ENCODE measurements around the gene TK2.

The TK2 gene

DNA sequence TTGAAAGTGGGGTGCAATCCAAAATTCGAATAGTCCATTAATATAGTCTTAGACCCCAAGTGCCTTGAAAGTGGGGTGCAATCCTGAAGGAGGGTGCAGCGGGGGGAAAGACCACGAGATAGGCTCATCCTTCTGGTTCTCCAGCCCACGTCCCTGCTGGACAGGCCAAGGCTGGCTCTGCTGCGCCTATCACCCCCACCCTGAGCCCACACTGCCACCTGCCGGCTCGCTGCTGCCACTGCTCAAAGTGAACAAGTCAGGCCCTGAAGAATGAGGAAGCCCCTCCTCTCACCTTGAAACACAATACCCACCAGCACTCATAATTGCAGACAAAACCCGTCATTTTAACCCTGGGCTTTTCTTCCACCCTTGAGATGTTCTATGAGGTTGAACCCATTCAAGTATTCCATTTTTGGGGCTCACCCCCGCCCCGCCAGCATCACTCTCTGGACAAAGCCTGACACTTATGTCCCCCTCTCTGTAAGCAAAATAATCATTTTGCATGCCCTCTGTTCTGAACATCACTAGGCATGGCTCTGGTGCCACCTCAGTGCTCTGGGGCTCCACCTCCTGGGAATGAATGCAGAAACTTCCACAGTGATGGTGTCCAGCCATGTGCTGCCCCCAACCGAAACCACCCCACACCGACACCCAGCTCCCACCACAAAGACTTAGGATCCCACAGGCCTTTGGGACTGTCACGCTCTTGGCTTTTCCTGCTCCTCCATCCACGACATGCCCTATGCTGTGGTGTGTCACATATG lies 66.1 kb downstream of the TK2 start:
- TF ChIP-seq, protein P1, sequence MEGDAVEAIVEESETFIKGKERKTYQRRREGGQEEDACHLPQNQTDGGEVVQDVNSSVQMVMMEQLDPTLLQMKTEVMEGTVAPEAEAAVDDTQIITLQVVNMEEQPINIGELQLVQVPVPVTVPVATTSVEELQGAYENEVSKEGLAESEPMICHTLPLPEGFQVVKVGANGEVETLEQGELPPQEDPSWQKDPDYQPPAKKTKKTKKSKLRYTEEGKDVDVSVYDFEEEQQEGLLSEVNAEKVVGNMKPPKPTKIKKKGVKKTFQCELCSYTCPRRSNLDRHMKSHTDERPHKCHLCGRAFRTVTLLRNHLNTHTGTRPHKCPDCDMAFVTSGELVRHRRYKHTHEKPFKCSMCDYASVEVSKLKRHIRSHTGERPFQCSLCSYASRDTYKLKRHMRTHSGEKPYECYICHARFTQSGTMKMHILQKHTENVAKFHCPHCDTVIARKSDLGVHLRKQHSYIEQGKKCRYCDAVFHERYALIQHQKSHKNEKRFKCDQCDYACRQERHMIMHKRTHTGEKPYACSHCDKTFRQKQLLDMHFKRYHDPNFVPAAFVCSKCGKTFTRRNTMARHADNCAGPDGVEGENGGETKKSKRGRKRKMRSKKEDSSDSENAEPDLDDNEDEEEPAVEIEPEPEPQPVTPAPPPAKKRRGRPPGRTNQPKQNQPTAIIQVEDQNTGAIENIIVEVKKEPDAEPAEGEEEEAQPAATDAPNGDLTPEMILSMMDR (IDR thresholded peaks at IDR 0.05; ENCODE audit: low read depth, low read length, missing control alignments): peak; percentile 99
- DNase-seq: peak; percentile 53
- H3K27me3 ChIP-seq (replicated peaks): no peaks in the 10 kb centered on the region
- in situ Hi-C loops (cut with HindIII; ENCODE audit: low pct_ligation_motif_present, low sequenced_read_pairs): no loop called here
- no peak overlapping the region for H3K27ac ChIP-seq
- no peaks in the 10 kb centered on the region for H3K36me3 ChIP-seq (replicated peaks)
- no peak overlapping the region for H3K4me3 ChIP-seq (ENCODE audit: low read depth, low read length)

DNA sequence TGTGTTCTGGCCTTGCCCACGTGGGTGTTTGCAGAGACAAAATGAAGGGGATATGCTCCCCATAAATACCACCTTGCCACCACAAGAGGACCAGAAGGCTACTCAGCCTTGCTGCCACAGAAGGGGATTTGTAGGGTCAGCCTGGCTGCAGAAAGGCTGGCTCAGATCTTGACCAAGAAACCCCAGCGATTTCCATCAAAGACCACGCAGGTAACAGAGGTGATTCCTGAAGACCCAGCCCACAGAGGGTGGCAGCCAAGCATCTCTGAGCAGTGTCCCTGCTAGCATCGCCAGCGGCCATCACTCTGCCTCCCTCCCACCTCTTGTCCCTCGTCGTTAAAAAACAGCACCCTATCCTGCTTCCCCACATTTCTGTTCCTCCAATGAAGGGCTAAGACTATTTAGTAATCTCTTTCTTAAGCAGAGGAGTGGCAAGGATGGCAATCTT lies 68.0 kb downstream of the TK2 start:
- DNase-seq: no peak
- Histone ChIP-seq H3K27me3 (replicated peaks) (no peaks in the 10 kb centered on the region), H3K27ac (no peak overlapping the region), H3K4me3 (ENCODE audit: low read depth, low read length) (no peak overlapping the region), H3K36me3 (replicated peaks) (no peaks in the 10 kb centered on the region)
- TF ChIP-seq, protein P1 (IDR thresholded peaks at IDR 0.05; ENCODE audit: low read depth, low read length, missing control alignments): no peak
- in situ Hi-C loops (cut with HindIII; ENCODE audit: low pct_ligation_motif_present, low sequenced_read_pairs): no loop called here

DNA sequence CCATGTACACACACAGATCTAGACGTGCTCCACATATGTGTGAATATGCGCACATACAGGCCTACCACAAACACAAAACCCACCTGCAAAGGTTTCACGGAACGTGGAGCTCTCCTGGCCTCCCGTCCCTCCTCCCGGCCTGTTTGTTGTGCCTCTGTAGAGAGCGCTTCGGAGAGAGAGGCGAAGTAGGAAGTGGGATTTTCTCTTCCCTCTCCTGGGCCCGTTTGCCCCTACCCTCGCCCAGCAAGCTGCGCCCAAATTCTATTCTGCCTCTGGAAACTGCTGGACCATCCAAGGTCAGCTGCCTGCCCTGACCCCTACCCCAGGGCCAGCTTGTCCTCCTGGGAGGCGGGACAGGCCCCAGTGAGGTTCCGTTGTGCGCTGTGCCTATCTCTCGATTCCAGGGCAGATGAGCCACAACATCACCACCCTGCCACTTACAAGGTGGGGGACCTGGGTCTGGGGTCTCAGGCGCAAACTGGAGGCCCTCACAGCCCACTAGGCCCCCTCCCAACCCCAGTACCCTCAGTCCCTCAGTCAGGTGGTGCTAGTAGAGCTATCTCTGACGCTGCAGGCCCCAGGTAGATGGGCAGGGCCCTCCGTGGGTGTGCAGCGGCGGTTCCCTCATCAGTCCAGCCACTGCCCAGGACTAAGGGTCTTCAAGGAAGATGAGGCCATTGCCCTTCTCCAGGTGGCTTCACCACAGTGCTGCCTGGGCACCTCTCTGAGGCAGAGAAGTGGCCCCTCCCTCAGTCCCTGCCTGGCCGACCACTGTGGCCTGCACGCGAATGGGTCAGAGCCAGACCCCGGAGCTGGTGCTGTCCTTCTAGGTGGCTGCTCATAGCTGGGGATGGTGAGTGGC lies 68.6 kb downstream of the TK2 start:
- TF ChIP-seq, protein P1 (IDR thresholded peaks at IDR 0.05; ENCODE audit: low read depth, low read length, missing control alignments): no peak
- Histone ChIP-seq H3K4me3 (ENCODE audit: low read depth, low read length) (no peak overlapping the region), H3K36me3 (replicated peaks) (no peaks in the 10 kb centered on the region), H3K27me3 (replicated peaks) (no peaks in the 10 kb centered on the region), H3K27ac (no peak overlapping the region)
- in situ Hi-C loops (cut with HindIII; ENCODE audit: low pct_ligation_motif_present, low sequenced_read_pairs): no loop called here
- DNase-seq: no peak

DNA sequence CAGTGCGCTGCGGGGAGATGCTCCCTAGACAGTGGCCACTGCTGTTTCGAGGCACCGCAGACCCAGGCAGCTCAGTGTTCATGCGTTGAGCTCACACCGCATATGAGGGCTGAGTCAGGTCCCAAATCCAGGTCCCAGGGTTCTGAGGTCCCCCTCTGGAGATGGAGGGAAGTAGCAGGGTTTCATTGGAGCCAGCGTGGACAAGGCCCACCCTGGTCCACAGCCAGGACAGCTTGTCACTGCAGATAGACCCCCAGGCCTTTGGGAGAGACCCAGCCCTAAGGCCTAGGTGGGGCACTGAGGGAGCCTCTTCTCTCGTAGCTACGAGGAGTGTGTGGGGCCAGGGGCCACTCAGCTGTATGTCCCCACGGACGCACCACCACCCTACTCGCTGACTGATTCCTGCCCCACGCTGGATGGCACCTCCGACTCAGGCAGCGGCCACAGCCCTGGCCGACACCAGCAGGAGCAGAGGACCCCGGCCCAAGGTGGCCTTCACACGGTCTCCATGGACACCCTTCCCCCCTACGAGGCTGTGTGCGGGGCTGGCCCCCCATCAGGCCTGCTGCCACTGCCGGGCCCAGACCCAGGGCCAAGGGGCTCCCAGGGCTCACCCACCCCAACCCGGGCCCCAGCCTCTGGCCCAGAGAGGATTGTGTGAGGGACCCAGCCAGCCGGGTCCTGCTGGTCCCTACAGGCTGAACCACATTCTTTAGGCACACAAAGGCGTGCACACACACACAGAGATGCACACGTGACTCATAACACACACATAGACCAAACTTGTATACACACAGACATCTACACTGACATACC lies 69.4 kb downstream of the TK2 start:
- Histone ChIP-seq H3K36me3 (replicated peaks) (no peaks in the 10 kb centered on the region), H3K4me3 (ENCODE audit: low read depth, low read length) (no peak overlapping the region), H3K27me3 (replicated peaks) (no peaks in the 10 kb centered on the region), H3K27ac (no peak overlapping the region)
- TF ChIP-seq, protein P1 (IDR thresholded peaks at IDR 0.05; ENCODE audit: low read depth, low read length, missing control alignments): no peak
- DNase-seq: no peak
- in situ Hi-C loops (cut with HindIII; ENCODE audit: low pct_ligation_motif_present, low sequenced_read_pairs): no loop called here

DNA sequence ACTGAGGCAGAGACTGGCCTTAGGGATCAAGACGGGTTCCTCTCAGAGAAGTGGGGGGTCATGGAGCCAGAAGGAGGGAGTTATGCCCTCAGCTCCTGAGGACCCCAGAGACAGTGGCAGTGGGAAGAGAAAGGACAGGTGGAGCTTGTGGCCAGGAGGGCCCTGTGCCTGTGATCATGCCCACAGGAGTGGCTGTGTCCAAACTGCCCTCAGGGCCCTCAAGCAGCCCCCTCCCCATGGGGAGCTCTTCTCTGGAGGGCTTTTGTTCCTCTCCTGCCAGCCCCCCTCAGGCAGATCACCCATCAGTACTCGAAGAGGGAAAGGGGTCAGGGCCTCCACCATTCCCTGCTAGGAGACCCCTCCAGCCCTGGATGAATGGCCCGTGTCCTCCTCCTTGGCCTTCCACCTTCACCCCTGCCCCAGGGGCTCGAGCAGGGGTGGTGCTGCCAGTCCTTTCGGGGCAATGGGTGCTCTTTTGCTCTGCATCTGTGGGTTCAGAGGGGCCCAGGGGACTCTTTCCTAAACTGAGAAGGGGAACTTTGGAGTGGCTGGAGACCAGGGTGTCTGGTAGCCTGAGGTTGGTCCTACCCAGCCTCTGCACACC lies 70.2 kb downstream of the TK2 start:
- Histone ChIP-seq H3K27me3 (replicated peaks) (peaks cover 5% of the 10 kb centered on the region), H3K27ac (no peak overlapping the region), H3K36me3 (replicated peaks) (no peaks in the 10 kb centered on the region), H3K4me3 (ENCODE audit: low read depth, low read length) (no peak overlapping the region)
- in situ Hi-C loops (cut with HindIII; ENCODE audit: low pct_ligation_motif_present, low sequenced_read_pairs): no loop called here
- TF ChIP-seq, protein P1 (IDR thresholded peaks at IDR 0.05; ENCODE audit: low read depth, low read length, missing control alignments): no peak
- DNase-seq: no peak

Measured in brain microvascular endothelial cell (primary cell).